Measurements from ENCODE around the gene MYEOV. TPM values are rescaled to one million over a fixed set of nuclear protein-coding genes. Genes with fewer than 3 reads are reported as not detected.

The MYEOV gene
- total RNA-seq, result under 1 TPM in 2 of 3 donors, not detected in 1; 0.10 to 0.50 TPM

DNA sequence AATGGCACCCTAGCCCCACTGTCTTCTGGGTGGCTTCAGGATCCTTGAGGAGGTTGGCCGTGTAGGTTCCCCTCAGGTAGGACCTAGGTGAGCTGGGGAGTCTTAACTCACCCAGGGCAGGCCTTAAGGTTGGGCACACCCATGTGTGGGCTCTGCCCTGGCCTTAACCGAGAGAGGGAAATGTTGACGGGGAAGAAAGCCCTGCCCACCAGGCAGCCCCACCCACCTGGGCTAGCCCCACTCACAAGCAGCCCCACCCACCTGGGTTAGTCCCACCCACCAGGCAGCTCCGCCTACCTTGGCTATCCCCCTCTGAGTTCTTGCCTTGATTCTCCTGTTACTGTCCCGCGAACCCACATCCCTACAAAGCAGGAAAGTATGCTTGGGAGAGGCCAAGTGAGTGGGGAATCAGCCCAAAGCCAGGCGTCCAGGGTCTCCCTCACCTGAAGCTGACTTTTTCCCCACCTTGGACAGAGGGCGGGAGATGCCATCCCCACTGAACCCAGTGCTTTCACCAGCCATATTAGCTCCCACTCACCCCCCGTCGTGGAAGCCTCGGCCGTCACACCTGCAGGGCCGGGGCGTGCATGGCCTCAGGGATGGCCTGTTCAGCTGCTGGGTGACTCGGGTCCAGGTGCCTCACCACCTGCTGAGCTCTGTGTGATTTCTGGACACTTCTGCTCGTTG lies at the start of gene MYEOV:
Gene MYEOV (plus strand): TSS at position 337 of the 687 bp plus-strand sequence. CDS start 1,200 bp downstream, outside the sequence.
- Mint-ChIP-seq H3K4me3 (no peak within 1 kb of the TSS), H3K27me3 (ENCODE audit: low read depth) (no peaks in the 10 kb centered on the region), H3K9me3 (no peaks in the 10 kb centered on the region), H3K36me3 (ENCODE audit: insufficient read depth) (no peaks in the 10 kb centered on the region), H3K4me1 (ENCODE audit: low read depth) (peaks cover 44% of the 10 kb centered on the region)
- no peak for ATAC-seq
- peak; percentile 23 for DNase-seq

DNA sequence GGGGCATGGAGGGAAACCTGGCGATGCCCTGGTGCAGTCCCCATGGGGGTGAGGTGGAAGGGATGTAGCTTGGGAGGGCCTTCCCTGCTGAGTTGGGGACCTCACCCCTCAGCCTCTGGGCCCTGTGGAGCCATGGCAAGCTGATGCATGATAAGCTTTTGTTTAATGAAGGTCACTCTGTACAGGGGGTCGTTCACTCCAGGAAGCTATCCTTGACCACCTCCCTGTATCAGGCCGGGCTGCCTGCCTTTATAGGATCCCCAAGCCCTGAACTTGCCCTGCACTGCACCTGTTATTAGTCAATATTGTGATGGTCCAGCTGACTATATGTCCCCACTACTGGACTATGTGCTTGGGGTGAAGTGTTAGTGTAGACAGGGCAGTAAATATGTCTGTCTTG lies 49.7 kb upstream of the MYEOV start:
- H3K27me3 Mint-ChIP-seq (ENCODE audit: low read depth), result peaks cover 2% of the 10 kb centered on the region
- no peaks in the 10 kb centered on the region for H3K9me3 Mint-ChIP-seq
- DNase-seq, result no peak
- no peak for ATAC-seq
- H3K4me1 Mint-ChIP-seq (ENCODE audit: low read depth), result peaks cover 14% of the 10 kb centered on the region
- no peak overlapping the region for H3K4me3 Mint-ChIP-seq
- no peaks in the 10 kb centered on the region for H3K36me3 Mint-ChIP-seq (ENCODE audit: insufficient read depth)

DNA sequence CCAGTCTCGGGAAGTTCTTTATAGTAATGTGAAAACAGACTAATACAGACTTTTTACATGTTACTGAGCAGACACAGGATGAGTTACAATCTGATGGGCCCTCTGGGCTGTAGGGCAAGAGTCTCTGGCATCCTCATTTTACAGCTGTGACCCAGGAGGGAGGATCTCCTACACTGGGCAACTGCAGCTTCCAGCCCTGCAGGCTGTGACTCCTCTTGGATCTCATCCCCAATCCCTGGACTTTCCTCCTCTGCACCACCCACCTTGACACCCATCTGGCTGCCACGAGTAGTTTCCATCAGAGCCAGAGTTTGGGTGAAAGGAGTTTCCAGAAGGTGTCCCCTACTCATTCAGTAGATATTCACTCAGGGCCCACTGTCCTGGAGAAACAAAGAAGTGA lies 48.9 kb upstream of the MYEOV start:
- H3K4me3 Mint-ChIP-seq, result no peak overlapping the region
- no peaks in the 10 kb centered on the region for H3K36me3 Mint-ChIP-seq (ENCODE audit: insufficient read depth)
- DNase-seq (no peak), ATAC-seq (no peak)
- no peaks in the 10 kb centered on the region for H3K9me3 Mint-ChIP-seq
- H3K4me1 Mint-ChIP-seq (ENCODE audit: low read depth), result peaks cover 14% of the 10 kb centered on the region
- H3K27me3 Mint-ChIP-seq (ENCODE audit: low read depth), result peaks cover 5% of the 10 kb centered on the region

DNA sequence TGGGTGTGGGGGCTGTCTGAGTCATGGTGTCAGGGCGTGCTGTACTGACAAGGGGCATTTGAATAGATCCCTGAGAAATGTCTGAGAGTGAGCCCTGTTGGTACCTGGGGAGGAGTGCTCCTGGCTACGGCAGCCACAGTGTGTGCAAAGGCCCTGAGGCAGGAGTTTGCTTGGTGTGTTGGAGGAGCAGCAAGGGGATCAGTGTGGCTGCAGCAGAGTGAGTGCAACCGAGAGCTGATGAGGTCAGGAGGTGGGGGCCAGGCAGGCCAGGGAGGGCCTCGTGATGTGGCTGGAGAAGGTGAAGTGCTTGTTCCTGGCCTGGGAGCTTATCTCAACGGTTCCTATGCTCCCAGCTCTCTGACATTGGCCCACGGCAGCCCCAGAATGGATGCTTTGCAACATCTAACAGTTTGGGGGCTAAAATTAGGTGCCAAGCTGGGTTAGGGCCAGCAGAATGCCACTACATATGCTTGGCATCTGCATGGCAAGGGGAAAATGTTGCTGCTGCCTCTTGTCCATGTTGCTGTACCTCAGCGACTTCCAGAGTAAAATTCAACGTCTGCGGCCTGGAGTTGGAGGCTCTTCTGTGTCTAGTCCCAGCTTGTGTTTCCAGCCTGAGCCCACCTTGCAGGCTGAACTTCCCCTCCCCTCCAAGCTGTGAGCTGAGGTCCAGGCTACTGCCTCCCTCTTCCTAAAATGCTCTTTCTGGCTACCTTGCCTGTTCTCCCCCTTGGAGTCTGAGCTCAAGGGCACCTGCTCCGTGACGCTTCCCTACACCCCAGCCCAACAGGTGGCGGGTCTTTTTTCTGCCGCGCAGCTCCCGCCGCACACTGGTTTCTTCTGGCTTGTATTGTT lies 48.2 kb upstream of the MYEOV start:
- H3K27me3 Mint-ChIP-seq (ENCODE audit: low read depth), result peaks cover 5% of the 10 kb centered on the region
- H3K36me3 Mint-ChIP-seq (ENCODE audit: insufficient read depth), result no peaks in the 10 kb centered on the region
- H3K4me1 Mint-ChIP-seq (ENCODE audit: low read depth), result peaks cover 14% of the 10 kb centered on the region
- DNase-seq, result no peak
- ATAC-seq, result no peak
- no peaks in the 10 kb centered on the region for H3K9me3 Mint-ChIP-seq
- H3K4me3 Mint-ChIP-seq, result no peak overlapping the region

DNA sequence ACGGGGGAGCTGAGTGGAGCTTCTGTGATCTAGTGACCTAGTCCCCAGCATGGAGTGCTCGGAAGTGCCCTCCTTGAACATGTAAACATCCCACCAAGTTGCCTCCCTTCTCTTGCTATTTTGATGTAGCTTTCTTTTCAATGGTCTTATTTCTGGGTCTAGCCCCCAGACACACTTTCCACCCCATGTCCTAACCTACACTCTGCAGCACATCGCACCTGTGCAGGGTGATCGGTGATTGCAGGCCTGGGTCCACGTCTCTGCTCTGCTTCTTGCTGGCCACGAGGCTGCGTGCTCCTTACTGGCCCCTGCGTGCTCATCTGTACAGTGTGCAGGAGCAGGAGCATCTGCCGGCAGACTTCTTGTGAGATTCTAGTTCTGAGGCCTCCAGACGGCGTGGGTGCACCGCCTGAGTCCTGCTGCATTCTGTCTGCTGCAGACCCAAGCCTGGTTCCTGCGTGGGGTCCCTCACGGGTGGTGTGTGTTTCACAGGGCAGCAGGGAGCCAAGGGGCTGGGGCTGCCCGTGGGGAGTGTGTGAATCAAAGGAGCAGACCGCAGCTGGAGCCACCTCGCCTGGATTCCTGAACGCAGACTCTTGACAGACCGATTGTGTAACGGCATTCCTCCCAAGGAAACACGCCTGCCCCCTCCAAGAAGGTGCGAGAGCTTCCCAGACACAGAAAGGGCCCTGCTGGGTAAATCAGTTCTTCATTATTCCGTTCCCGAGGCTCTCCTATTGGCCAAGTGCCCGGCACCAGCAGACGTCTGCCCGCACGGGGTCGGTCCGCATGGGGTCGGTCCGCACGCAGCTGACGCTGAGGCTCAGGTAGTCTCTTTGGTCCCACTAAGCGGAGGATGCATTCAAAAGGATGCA lies 44.4 kb upstream of the MYEOV start:
- Mint-ChIP-seq H3K27me3 (ENCODE audit: low read depth) (peaks cover 14% of the 10 kb centered on the region), H3K36me3 (ENCODE audit: insufficient read depth) (no peaks in the 10 kb centered on the region), H3K4me3 (no peak overlapping the region), H3K9me3 (peaks cover 8% of the 10 kb centered on the region), H3K4me1 (ENCODE audit: low read depth) (no peaks in the 10 kb centered on the region)
- no peak for ATAC-seq
- no peak for DNase-seq

DNA sequence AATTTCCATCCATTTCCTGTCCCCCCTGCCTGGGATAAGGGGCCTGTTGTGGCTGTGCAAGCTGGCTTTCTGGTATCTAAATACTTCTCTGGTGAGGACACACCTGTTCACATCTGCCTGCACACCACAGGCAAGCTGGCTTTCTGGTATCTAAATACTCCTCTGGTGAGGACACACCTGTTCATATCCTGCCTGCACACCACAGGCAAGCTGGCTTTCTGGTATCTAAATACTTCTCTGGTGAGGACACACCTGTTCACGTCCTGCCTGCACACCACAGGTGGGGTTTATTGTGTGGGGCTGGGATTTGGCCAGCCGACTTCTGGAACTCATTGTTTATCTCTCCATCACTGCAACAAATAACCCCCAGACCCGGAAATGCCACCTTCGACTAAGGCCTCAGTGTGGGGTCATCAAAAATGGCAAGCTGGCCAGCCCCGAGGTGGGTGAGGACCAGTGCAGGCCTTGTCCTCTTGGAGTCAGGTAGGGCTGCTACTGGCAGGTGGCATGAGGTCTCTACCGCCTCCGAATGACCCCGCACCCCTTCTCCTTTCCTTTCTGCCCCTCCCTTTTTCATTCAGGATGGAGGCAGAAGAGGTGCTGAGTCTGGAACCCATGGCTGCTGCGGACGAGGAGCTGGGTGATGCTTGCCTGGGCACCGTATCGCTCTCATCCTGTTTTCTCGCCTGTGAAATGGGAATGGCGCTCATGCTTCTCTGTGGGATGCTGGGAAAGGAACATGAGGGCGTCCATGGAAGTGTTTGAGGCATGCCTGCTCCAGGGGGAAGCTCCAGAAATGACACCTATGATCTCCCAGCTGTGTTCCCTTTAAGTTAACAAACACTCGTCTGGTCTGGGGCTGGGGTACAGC lies 43.5 kb upstream of the MYEOV start:
- Mint-ChIP-seq H3K4me3 (no peak overlapping the region), H3K36me3 (ENCODE audit: insufficient read depth) (no peaks in the 10 kb centered on the region), H3K9me3 (peaks cover 8% of the 10 kb centered on the region), H3K4me1 (ENCODE audit: low read depth) (no peaks in the 10 kb centered on the region), H3K27me3 (ENCODE audit: low read depth) (peaks cover 14% of the 10 kb centered on the region)
- ATAC-seq (no peak), DNase-seq (no peak)

DNA sequence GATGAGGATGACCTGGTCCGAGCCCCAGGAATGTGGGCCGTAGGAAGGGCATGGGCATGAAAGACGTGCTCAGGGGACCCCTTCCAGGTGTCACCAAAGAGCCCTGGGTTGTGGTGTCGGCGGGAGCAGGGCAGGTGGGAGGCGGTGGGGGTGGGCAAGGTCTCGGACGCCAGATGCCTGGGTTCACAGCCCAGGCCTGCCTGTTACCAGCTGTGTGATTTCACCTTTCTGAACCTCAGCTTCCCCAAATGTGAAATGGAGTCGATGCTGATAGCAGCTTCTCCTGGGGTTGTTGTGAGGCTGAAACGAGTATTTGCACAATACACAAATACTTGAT lies 42.9 kb upstream of the MYEOV start:
- no peaks in the 10 kb centered on the region for H3K36me3 Mint-ChIP-seq (ENCODE audit: insufficient read depth)
- peaks cover 13% of the 10 kb centered on the region for H3K9me3 Mint-ChIP-seq
- DNase-seq (no peak), ATAC-seq (no peak)
- H3K4me3 Mint-ChIP-seq, result no peak overlapping the region
- H3K4me1 Mint-ChIP-seq (ENCODE audit: low read depth), result no peaks in the 10 kb centered on the region
- peaks cover 14% of the 10 kb centered on the region for H3K27me3 Mint-ChIP-seq (ENCODE audit: low read depth)

DNA sequence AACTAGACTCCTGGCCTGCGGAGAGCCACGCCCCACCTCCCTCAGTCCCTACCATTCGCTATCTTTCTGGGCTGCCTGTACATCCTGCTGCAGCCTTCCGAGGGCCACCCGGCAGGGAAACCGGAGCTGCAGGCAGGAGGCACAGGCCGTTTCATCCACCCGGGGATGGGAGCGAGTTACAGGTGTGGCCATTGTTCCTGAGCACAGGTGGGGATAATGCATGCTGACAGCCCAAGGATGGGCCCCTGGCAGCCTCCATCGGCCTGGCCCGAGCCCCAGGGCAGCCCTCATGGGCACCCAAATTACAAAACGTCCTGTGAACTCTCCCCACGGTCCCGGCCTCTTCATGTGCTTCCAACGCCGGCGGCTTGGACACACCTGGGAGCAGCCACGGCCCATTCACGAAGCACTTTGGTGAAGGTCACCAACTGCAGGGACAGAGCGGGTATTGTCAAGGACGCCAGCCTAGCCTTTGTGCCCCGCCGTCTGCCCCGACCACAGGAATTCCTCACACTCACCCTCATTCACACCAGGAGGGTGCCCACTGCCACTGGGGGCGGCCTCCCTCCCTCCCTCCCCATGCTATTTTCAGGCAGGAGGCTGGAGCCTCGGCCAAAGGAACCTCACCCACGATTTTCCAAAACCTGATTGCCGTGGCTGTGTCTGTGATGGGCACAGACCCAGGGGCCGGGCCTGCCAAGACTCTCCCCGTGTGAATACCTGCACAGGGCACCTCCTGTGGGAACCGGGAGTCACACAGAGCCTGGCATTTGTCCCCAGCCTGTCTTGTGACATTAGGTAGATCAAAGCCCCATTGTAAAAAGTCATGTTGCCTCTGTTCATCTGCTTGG lies 42.1 kb upstream of the MYEOV start:
- ATAC-seq (no peak), DNase-seq (no peak)
- peaks cover 14% of the 10 kb centered on the region for H3K9me3 Mint-ChIP-seq
- no peaks in the 10 kb centered on the region for H3K36me3 Mint-ChIP-seq (ENCODE audit: insufficient read depth)
- H3K4me3 Mint-ChIP-seq, result no peak overlapping the region
- peaks cover 17% of the 10 kb centered on the region for H3K27me3 Mint-ChIP-seq (ENCODE audit: low read depth)
- no peaks in the 10 kb centered on the region for H3K4me1 Mint-ChIP-seq (ENCODE audit: low read depth)

DNA sequence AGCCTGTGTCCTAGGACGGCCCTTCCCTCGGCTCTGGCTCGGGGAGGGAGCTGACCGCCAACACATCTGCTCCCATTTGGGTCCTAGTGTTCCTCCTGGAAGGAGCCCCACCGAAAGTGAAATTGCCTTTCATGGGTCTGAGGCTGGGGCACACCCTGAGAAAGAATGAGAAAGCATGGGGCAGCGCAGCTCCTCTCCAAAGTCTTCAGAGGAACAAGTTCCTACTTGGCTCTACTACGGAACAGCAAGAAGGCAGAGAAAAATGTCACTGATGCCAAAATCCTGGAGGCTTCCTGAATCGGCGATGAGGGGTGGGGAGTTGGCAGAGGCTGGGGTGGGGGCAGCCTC lies 41.5 kb upstream of the MYEOV start:
- Mint-ChIP-seq H3K9me3 (peaks cover 14% of the 10 kb centered on the region), H3K4me3 (no peak overlapping the region), H3K27me3 (ENCODE audit: low read depth) (peaks cover 17% of the 10 kb centered on the region), H3K36me3 (ENCODE audit: insufficient read depth) (no peaks in the 10 kb centered on the region), H3K4me1 (ENCODE audit: low read depth) (no peaks in the 10 kb centered on the region)
- ATAC-seq, result no peak
- no peak for DNase-seq

DNA sequence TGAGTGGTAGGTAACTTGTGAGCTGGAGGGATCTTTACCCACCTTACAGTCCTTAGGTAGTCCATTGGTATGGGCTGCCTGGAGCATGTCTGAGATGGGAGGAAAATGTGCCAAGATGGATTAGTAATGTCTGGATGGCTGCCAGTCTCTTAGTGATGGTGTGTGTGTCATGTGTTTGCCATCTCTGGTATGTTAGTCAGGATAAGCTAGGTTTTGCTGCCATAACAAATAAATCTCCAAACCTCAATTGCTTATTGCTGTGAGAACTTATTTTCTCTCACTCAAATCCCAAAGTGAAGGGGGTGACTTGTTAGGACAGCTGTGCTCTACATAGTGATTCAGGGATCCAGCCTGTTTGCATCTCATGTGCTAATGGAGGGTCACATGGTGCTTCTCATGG lies 40.9 kb upstream of the MYEOV start:
- Mint-ChIP-seq H3K36me3 (ENCODE audit: insufficient read depth) (no peaks in the 10 kb centered on the region), H3K4me3 (no peak overlapping the region), H3K9me3 (peaks cover 14% of the 10 kb centered on the region), H3K4me1 (ENCODE audit: low read depth) (no peaks in the 10 kb centered on the region), H3K27me3 (ENCODE audit: low read depth) (peaks cover 17% of the 10 kb centered on the region)
- DNase-seq (no peak), ATAC-seq (no peak)

DNA sequence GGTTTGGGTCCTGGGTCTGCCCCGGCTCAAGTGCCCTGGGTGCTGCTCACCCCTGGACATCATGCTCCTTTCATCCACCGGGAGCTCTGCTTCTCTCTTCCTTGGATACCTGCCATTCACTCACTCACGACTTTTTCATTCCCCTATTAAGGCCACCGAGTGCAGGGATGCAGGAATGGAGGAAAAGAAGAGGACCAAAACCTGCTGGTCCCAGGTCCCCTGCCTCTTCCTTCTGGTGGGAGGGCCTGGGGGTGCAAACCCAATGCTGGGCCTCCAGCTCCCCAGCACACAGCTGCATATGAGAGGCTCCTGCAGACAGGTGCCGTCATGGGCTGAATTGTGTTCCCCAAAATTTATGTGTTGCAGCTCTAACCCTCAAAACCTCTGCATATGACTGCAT lies 36.8 kb upstream of the MYEOV start:
- DNase-seq, result no peak
- H3K27me3 Mint-ChIP-seq (ENCODE audit: low read depth), result peaks cover 12% of the 10 kb centered on the region
- peaks cover 14% of the 10 kb centered on the region for H3K9me3 Mint-ChIP-seq
- H3K4me3 Mint-ChIP-seq, result no peak overlapping the region
- H3K36me3 Mint-ChIP-seq (ENCODE audit: insufficient read depth), result no peaks in the 10 kb centered on the region
- no peak for ATAC-seq
- H3K4me1 Mint-ChIP-seq (ENCODE audit: low read depth), result no peaks in the 10 kb centered on the region

DNA sequence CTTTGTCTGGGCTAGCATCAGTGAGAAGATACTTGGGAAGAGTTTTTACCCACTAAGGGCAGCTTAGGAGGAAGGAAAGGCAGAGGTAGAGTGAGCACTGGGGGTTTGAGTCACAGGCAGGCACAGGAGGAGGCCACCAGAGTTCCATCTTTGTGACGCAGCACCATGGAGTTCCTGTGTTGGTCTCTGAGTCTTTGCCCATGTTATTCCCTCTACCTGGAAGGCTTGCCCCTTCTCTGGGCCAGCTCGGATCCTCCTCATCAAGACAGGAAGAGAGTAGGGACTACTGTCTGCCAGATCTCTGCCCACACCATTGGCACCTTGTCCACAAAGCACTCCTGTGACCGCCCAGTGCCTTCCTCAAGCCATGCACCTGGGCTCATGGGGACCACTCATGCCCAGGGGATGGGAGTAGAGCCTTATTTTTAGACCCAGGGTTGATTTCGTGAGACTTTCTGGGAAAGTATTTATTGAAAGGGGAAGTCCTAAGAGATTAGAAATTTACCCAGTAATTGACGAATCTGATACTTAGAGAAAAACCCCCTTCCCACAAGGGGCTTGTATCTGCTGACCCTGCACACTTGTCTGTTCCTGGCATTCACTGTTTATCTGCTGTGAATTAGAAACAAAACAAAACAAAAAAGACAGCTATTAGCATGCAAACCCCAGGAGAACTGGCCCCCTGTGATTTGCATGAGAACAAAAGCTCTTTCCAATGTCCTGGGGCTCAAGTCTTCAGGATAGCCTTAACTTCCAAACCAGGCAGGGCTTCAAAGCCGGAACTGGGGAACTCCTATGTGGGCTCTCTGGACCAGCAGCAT lies 35.9 kb upstream of the MYEOV start:
- no peaks in the 10 kb centered on the region for H3K4me1 Mint-ChIP-seq (ENCODE audit: low read depth)
- no peak for DNase-seq
- H3K36me3 Mint-ChIP-seq (ENCODE audit: insufficient read depth), result no peaks in the 10 kb centered on the region
- peaks cover 11% of the 10 kb centered on the region for H3K9me3 Mint-ChIP-seq
- ATAC-seq, result no peak
- H3K4me3 Mint-ChIP-seq, result no peak overlapping the region
- H3K27me3 Mint-ChIP-seq (ENCODE audit: low read depth), result peaks cover 6% of the 10 kb centered on the region

All from activated T-cell treated with anti-CD3 and anti-CD28 coated beads, Interleukin-2, amount 50 U/mL, for 4 hours (primary cell).